SK-N-MC (cell line): ENCODE measurements around the gene RASA4B.
"Not testable (repeated sequence)": the region's sequence is repeated elsewhere in the genome, so short reads cannot be mapped to it uniquely, and the experiment has no call there.

Source experiments
- EZH2 ChIP-seq: fragments of 200-600 bp; sonication (generic); IDR thresholded peaks from one replicate; pipeline ENCODE4 v1.6.1; 2017; ENCODE audit warnings: antibody characterized with exemption
- POLR2AphosphoS5 ChIP-seq: IDR thresholded peaks from 2 replicates; pipeline ENCODE4 v1.6.1; 2012; ENCODE audit warnings: mild to moderate bottlenecking, low read depth, low read length, borderline replicate concordance

- TF ChIP-seq EZH2, POLR2AphosphoS5: not testable (repeated sequence)
Measured at GRCh38 chr7:102545288-102545687, 27.7 kb upstream of the RASA4B start.
